RPMI7951 (cell line): ENCODE measurements around the gene KCNMB3. TPM values are rescaled to one million over a fixed set of nuclear protein-coding genes. Genes with fewer than 3 reads are reported as not detected.
"Not testable (repeated sequence)": the region's sequence is repeated elsewhere in the genome, so short reads cannot be mapped to it uniquely, and the experiment has no call there.

Experiments
- DNase-seq: peaks from one replicate; pipeline ENCODE4 v3.0.0-alpha.2; 2012; ENCODE audit warnings: low read depth
- total RNA-seq: library from RNA; depleted of rRNA; stranded (reverse); fragments of >200 nt; shearing (Covaris generic); gene quantifications from 2 replicates; pipeline ENCODE4 v1.2.3, GENCODE V29; 2014

Gene KCNMB3
- total RNA-seq, 1 experiment from 2014 or later, result 1.3 TPM

DNA sequence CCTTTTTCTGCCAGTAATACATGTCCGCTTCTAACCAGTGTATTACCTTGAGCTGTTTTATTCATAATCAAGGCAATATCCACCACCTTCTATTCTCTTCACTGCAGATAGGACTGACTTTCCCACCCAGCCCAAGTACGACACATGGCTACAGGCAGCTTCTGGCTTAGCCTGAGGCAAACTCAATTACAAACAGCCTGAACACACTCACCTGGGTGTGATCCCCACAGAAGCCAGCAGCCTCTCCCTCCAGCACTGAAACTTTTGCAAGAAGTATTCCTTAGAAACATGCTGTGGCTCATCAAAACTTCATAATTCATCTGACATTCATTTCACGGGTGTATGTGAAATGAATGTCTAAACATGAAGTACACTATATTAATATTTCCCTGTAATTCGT lies 13.5 kb upstream of the KCNMB3 start:
- no peak for DNase-seq

DNA sequence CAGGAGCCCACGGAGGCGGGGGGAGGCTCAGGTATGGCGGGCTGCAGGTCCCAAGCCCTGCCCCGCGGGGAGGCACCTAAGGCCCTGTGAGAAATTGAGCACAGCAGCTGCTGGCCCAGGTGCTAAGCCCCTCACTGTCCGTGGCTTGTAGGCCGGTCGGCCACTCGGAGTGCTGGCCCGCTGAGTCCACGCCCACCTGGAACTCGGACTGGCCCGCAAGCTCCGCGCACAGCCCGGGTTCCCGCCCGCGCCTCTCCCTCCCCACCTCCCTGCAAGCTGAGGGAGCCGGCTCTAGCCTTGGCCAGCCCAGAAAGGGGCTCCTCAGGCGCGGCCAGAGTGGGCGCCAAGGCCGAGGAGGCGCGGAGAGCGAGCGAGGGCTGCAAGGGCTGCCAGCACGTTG lies 12.2 kb upstream of the KCNMB3 start:
- DNase-seq, result no peak

DNA sequence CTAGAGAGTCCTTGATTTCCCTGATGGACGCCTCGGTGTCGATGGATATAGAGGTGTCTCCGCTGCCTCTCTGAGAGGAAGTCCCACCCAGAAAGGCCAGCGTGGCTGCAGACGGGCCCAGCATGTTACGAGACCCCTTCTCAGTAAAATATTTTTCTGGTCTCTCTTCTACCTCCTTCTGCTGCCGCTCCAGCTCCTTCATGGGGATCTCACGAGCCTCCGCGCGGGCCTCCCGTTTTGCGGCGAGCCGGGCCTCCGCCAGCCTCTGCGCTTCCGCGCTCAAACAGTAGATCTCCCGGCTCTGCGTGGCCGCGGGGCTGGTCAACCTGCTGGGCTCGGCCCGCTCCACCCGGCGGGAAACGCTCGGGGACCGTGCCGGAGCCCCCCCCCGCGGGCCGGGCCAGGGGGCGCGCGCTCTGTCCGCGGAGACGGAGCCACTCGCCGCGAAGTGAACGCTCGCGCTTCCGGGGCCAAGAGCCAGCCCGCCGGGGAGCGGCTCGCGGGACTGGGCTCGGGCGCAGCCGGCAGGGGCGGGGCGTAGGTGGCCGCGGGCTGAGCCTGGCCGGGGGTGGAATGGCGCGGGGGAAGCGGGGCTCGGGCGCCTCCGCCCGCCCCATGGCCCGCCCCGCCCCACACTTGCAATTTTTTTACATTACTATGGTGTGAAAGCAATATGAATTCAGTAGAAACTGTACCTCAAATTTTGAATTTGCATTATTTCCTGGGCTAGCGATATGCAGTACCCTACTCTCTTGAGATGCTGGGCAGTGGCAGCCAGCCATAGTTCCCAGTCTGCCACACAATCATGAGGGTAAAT lies 10.2 kb upstream of the KCNMB3 start:
- peak; percentile 81 for DNase-seq

DNA sequence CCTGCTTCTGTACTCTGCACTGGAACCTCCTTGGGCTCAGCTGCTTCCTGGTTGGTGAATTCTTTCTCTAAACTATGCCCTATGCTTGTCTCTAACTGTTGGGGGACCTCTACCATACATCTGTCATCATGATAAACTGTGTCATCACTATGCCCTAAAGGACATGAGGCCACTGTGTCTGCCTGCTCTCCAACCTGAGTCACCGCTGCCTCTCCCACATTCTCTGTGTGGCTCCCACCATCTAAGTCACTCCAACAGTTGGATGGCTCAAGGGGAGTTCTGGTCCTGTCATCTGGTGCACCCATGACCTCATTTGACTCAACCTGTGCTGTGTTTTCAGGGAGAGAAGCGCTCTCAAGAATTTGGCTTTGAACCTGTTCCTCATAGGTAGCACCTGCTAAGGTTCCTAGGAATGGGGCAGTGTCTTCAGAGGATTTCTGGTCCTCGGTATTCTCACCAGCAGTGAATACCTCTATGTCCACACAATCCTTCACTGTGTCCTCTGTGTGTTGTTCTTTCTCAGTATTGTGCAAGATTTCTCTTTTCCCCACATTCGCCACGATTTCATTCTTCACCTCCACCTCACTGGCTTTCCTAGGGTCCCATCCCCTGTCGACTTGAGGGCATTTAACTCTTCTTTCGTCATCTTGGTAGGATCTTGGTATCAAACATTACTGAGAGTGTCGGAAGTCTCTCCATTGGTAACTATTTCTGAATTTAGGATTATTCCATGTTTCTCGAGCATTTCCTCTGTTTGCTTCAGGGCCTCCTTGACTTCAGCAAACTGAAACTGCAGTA lies 9.2 kb upstream of the KCNMB3 start:
- not testable (repeated sequence) for DNase-seq

DNA sequence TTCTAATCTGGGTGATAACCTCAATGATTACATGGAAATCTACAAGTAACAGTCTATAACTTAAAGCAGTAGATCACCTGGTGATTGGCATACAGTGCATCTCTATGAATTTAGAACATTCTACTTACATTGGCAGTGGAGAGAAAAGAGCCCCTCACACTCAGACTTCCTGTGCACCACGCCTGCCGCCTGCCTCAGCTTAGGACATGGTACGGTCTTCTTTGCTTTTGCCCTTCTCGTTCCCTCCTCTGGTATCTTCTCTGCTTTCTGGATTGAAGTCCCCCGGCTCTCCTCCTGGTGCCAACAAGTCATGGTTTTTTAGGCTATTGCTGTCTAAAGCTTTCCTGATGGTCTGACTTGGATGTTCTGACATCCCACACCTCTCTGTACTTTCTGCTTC lies 7.9 kb upstream of the KCNMB3 start:
- no peak for DNase-seq

DNA sequence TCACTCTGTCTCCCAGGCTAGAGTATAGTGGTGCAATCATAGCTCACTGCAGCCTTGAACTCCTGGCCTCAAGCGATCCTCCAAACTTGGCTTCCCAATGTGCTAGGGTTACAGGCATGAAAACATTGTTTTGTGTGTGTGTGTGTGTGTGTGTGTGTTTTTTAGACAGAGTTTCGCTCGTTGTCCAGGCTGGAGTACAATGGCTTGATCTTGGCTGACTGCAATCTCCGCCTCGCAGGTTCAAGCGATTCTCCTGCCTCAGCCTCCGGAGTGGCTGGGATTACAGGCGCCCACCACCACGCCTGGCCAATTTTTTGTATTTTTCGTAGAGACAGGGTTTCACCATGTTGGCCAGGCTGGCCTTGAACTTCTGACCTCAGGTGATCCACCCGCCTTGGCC lies 6.8 kb upstream of the KCNMB3 start:
- not testable (repeated sequence) for DNase-seq

DNA sequence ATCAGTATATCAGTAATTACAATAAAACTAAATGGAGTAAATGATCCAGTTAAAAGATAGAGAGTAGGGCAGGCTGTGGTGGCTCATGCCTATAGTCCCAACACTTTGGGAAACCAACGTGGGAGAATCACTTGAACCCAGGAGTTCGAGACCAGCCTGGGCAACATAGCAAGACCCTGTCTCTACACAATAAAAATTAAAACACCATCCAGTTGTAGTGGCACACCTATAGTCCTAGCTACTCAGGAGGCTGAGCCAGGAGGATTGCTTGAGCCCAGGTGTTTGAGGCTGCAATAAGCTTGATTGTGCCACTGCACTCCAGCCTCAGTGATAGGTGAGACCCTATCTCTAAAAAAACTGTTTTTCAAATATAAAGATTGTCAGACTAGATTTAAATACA lies 5.9 kb upstream of the KCNMB3 start:
- no peak for DNase-seq

DNA sequence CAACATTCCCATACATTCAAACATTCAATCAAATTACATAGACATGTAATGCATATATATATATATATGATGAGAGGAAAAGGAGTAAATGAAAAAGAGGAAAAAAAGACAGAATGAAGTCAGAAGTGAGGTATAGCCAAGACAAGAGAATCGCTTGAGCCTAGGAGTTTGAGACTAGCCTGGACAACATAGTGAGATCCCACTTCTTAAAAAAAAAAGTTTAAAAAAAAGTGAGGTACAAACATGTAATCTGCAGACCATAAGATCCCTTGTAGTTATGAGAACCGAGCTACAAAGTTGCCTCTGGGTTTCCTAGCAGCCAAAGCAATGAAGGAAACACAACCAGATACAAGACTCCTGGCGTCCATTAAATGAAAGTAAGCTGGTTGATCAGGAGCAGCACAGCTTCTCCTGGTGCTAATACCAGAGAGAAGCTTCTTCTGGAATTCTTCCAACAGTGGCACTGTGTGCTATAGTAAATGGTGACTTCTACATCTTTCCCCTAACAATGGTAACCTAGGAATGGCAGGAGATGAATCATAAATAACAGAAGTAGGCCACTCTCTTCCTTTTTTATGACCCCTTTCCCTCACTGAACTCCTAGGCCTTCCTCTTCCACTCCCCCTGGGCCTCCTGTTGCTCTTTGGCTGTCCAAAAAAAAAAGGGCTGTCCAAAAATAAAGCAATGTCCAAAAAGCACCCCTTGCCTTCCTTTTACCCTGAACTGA lies 3.5 kb downstream of the KCNMB3 start:
- no peak for DNase-seq

DNA sequence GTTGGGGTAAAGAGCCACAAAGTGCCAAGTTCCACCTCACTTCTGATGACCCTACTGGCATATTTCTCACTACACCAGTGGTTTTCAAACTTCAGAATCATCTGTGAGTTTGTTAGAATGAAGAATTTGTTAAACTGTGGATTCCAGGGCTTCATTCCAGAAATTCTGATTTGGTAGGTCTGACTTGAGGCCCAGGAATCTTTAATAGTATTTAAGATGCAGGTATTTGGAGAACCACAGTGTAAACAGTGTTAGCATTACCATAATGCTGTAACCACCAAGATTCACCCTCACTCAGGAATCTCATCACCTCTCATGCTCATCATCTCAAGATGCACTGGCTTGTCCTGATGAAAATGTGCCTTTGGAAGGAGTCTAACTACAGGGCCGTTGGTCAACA lies 6.0 kb downstream of the KCNMB3 start:
- DNase-seq, result no peak

DNA sequence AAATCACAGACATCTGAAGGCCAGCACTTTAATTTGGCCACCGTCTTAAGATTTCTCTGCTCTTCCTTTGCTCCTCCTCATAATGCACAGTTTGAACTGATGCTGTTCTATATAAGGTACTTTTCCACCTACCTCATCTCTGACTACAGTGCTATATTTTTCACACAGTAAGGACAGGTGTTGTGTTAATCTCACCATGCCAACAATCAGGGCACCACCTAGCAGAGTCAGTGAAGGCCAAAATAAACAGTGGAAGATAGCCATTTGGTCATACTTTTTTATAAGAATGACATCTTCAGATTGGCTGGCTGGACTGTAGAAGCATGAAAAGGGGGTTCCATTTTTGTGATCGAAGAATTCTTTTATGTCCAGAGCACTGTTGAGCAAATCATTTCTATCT lies 8.1 kb downstream of the KCNMB3 start:
- DNase-seq, result not testable (repeated sequence)

DNA sequence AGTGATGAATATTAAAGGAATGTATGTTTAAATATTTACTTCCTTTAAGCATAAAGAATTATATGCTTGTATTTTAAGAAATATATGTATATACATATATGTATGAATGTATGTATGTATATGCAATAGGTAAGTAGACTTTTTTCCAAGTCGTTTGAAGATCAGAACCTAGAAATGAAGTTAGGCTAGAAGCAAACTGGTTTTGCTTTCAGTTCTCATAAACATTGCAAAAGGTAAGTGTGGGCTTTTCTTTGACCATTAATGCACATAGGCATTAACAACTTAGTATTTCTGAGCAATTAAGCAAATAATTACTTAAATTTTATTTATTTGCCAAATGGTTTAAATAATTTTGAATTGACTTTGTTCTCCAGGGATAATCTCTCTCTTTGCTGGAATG lies 10.6 kb downstream of the KCNMB3 start:
- DNase-seq, result not testable (repeated sequence)

DNA sequence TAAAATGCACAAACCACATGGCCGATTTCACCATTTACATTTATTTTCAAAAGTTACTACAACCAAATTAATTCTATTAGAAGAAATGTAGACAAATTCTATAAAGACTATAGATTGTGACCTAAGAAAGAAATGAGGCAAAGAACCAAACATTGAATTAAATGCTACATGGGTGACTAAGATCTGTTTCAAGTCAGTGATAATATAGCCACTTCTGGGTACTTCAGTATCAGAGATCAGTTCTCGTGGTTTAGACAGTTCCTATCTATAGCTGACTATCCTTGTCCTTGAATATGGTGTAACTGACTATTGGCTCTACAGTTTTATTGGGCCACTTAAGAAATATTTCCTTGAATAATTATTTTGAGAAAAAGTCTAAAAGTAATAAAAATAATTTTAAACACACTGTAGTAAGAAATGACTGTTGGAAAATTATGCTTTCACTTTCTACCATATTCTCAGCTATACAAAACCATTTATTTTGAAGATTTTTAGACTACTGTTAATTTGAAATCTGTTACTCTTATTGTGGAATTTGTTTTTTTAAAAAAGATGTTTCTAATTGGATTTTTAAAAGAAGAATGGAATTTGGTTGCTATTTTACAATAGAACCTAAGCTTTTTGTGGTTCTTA lies 14.1 kb downstream of the KCNMB3 start:
- DNase-seq, result no peak

DNA sequence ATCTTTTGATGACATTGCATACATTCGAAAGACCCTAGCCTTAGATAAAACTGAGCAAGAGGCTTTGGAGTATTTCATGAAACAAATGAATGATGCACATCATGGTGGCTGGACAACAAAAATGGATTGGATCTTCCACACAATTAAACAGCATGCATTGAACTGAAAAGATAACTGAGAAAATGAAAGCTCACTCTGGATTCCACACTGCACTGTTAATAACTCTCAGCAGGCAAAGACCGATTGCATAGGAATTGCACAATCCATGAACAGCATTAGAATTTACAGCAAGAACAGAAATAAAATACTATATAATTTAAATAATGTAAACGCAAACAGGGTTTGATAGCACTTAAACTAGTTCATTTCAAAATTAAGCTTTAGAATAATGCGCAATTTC lies 16.7 kb downstream of the KCNMB3 start:
- DNase-seq, result no peak

DNA sequence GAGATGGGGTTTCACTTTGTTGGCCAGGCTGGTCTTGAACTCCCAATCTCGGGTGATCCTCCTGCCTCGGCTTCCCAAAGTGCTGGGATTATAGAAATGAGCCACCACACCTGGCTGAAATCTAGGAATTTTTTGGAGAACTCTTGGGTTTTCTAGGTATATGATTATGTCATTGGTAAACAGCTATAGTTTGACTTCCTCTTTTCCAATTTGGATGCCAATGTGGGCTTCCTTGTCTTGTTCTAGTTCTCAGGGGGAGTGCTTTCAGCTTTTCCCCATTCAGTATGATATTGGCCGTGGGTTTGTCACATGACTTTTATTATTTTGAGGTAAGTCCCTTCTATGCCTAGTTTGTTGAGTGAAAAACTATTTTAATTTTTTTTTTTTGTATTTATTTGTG lies 17.9 kb downstream of the KCNMB3 start:
- no peak for DNase-seq

DNA sequence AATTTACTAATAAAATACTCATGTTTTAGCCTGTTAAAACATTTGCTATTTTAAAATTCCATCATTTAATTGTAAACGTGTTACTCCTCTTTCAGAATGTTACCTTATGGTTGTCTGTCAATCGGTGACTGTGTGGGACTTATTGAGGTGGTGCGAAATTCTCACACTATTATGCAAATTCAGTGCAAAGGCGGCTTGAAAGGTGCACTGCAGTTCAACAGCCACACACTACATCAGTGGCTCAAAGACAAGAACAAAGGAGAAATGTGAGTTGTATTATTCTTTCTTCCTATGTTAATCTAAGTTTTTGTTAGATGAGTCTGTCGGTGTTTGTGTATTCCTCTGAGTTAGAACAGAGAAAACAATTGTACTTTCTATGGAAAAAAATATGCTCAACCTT lies 21.7 kb downstream of the KCNMB3 start:
- DNase-seq, result no peak

DNA sequence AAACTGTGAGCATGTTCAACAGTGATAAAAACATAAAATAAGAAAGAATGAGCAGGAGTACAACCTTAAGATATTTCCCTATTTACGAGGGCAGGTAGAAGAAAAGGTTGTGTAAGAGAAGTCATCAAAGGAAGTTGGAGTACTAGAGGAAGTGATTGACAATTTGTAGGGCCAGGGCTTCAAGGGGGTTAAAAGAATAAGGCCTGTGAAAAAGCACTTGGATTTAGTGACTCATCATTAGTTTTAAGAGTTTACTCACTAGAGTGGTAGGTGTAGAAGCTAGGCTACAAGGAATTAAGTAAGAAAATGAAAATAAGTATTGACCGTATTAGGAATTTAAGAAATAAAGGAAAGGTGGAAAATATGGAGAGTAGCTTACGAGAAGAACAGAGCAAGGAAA lies 23.6 kb downstream of the KCNMB3 start:
- peak; percentile 7 for DNase-seq

DNA sequence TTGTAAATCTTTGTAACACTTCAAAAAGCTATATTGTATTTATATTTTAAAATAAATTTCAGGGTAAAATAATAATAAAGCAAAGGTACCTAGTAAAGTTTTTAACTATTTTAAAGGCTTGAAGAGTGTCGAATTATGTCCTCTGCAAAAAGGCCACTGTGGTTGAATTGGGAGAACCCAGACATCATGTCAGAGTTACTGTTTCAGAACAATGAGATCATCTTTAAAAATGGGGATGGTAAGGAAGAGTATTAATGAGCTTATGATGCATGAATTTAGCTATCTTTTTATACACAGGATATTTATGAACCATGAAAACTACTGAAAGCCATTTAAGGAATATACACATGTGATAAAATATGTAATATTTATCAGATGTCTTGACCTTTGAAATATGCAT lies 26.3 kb downstream of the KCNMB3 start:
- DNase-seq, result no peak

DNA sequence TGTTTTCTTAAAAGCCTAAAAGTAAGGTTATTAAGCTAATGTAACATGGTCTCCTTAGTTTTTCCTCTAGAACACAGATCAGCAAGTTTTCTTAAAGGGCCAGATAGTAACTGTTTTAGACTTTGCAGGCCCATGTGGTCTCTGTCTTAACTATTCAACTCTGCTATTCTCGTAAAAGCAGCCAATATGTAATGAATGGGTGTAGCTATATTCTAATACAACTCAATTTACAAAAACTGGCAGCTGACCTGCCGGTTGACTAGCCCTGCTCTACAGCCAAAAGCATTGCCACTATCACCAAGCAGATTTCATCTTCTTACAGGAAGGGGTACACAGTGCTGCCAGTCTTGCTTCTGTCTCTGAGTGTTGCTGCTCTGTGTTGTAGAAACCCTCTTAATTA lies 27.4 kb downstream of the KCNMB3 start:
- DNase-seq, result no peak

DNA sequence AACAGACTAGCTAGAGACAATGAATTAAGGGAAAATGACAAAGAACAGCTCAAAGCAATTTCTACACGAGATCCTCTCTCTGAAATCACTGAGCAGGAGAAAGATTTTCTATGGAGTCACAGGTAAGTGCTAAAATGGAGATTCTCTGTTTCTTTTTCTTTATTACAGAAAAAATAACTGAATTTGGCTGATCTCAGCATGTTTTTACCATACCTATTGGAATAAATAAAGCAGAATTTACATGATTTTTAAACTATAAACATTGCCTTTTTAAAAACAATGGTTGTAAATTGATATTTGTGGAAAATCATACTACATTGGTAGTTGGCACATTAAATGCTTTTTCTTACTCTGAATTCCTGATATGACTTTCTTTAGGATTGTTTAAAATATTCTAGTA lies 32.7 kb downstream of the KCNMB3 start:
- DNase-seq, result not testable (repeated sequence)

DNA sequence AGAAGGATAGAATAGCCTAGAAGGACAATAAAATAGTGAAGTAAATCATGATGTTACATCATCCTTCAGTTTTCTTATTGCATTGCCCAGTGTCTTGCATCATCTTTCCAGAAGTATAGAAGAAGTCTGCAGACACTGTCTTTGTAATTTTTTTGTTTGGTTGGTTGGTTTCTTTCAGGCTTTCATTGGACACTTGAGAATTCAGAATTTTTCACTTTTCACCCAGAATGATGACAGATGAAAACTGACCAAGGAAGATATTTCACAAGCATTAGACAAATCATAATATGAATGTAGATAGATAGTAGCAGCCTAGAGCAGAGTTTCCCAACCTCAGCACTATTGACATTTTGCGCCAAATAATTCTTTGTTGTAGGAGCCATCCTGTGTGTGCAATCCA lies 35.4 kb downstream of the KCNMB3 start:
- DNase-seq, result not testable (repeated sequence)

DNA sequence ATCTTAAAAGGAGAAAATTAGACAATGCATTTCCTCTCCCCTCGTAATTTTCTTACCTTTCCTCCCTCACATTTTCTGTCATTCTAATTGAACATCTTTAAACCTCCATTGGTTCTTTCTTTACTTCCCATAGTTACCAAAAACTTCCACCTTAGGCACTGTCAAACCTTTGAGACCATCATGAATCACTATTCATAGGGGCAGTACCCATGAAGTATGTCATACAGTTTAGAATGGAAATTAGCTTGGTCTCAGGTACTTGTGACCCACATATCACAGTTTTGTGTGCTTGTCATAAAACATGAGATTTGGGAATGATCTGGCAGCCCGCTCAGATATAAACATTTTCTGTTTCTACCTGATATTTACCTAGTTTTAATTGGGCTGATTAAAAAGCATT lies 50.1 kb downstream of the KCNMB3 start:
- no peak for DNase-seq

DNA sequence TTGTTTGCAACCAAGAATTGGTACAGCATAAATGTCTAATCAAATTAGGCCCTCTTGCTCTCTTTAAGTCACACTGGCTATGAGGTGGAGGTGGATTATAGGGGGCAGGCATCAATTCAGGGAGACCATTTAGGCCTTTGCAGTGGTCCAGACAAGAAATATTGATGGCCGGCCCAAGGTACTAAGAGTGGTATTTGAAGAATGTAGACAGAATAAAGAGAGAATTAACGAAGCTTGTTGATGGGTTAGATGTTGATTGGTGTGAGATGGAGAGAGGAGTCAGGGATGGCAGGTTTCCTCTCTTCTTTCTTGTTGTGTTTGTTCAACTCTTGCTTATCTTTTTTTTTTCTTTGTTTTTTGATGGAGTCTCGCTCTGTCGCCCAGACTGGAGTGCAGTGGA lies 54.2 kb downstream of the KCNMB3 start:
- DNase-seq, result no peak
